Measurements from ENCODE around the gene ZNF565. TPM values are rescaled to one million over a fixed set of nuclear protein-coding genes. Genes with fewer than 3 reads are reported as not detected.
A peak's percentile ranks its signal among the peaks of the same experiment; 100 is the strongest.

The ZNF565 gene
- 5.1 TPM for total RNA-seq

DNA sequence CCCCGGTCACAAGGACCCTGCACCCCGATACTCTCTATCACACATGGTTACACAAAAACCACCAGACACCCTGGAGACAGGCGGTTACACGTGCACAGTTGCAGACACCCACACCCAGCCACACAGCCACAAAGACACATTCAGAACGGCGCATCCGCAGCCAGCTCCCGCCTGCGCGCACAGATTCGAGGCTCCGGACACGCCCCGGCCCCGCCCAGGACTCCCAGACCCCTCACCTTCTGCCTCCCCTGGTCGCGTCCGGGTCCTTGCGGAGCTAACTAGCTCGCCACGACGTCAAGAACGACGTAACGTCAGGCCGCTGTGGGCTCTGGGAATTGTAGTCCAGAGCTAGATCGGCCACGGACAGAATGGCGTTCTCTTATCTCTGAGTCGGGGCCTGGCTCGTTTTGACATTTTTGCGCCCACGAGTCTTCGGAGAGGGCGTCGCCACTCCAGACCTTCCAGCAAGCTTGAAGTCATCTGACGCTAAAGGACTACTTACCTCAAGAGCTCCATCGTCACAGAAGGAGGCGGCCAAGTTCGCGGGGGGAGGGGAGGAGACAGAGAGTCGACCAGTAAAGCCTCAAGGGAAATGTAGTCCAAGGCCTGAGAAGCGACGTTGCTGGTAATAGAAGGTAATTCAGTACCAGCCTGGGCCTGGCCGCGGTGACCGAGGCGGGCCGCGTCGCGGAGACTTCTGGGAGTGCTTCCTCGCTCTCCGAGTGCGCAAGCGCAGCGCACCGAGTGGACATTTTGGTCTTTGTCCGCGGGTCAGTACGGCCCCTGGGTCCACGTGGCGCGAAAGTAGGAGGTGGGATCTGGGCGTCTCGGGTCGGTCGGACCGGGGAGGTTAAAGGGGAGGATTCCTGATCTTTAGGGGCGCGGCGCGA is at the start of gene ZNF565, which contains the start of gene ZNF146:
ZNF565 (minus strand) TSS at position 280 of the 890 bp plus-strand sequence. CDS start 12,680 bp downstream, outside the sequence.
ZNF146 (plus strand) TSS at position 721 of the 890 bp plus-strand sequence. CDS start 21,335 bp downstream, outside the sequence.
- H3K27me3 ChIP-seq (ENCODE audit: insufficient read depth, low read length) = no peaks in the 10 kb centered on the region
- H3K4me3 ChIP-seq (ENCODE audit: low read length) = peak within 1 kb of the TSS; percentile 97

GRCh38 chr19:36259211-36259610 is 44.7 kb upstream of the ZNF565 start:
- Histone ChIP-seq H3K4me1 (ENCODE audit: insufficient read depth, low read length) (no peaks in the 10 kb centered on the region), H3K9me3 (ENCODE audit: low read depth, low read length) (no peaks in the 10 kb centered on the region), H3K4me3 (ENCODE audit: low read length) (no peak overlapping the region), H3K27me3 (ENCODE audit: insufficient read depth, low read length) (no peaks in the 10 kb centered on the region)

More for the DNA sequence above, at the start of gene ZNF565, which contains the start of gene ZNF146:
- H3K4me1 ChIP-seq (ENCODE audit: insufficient read depth, low read length) = peaks cover 13% of the 10 kb centered on the region
- H3K9me3 ChIP-seq (ENCODE audit: low read depth, low read length) = no peaks in the 10 kb centered on the region

DNA sequence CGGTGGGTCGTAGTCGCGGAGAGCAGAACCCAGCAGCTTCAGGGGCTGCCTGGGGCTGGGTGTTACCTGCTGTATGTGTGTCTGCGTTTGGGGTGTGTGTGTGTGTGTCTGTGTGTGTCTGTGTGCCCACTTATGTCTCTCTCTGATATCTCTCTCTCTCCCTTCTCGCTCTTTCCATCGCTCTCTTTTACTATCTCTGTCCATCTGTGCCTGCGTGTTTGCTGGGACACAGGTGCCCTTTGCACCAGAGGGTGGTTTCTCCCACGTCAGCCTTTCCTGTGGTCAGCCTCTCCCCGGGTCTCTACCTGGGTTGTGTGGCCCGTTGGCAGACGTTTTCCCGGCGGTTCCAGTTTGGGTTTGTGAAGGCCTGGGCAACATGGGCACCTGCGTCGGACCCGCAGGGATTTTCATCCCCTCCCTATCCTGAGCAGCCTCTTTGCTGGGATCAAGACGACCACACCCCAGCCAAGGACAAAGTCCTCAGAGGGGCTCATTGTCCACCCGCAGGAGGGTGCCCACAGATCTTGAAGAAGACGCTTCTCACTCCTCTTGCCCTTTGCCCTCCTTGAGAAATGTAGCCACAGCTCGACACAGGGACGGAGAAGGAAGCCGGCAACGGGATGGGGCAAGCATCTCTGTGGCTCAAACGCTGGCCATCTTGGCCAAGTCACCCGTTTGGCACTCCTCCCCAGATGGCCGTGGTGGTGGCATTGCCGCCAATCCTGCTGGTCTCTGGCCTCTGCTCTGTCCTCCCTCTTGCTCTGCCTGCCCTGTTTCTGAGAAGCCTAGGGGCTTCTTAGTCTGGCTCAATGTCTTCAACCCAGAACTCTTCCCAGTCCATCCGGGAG is 43.8 kb upstream of the ZNF565 start:
- H3K4me1 ChIP-seq (ENCODE audit: insufficient read depth, low read length) = no peaks in the 10 kb centered on the region
- no peaks in the 10 kb centered on the region for H3K9me3 ChIP-seq (ENCODE audit: low read depth, low read length)
- H3K27me3 ChIP-seq (ENCODE audit: insufficient read depth, low read length) = no peaks in the 10 kb centered on the region

DNA sequence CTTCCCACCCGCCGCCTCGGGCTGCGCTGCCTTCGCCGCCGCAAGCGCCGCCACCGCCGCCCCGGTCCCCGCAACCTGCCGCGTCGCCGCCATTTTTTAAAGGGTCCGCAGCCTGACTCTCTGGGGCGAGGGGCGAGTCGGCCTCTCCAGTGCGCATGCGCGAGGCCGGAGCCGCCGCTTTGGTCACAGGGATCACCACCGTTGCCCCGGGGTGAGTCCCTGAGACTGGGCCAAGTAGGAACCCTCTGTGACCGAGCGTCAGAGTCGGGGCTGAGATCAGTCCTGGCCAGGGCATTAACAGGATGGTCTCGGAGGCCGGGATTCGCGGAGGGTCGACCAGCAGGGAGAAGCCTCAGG is 43.0 kb upstream of the ZNF565 start:
- H3K9me3 ChIP-seq (ENCODE audit: low read depth, low read length) = no peaks in the 10 kb centered on the region
- H3K4me3 ChIP-seq (ENCODE audit: low read length) = no peak overlapping the region
- H3K27me3 ChIP-seq (ENCODE audit: insufficient read depth, low read length) = no peaks in the 10 kb centered on the region
- H3K4me1 ChIP-seq (ENCODE audit: insufficient read depth, low read length) = no peaks in the 10 kb centered on the region

More for the DNA sequence above, 43.8 kb upstream of the ZNF565 start:
- no peak overlapping the region for H3K4me3 ChIP-seq (ENCODE audit: low read length)

- H3K9me3 ChIP-seq (ENCODE audit: low read depth, low read length) = no peaks in the 10 kb centered on the region
- H3K4me3 ChIP-seq (ENCODE audit: low read length) = no peak overlapping the region
- H3K4me1 ChIP-seq (ENCODE audit: insufficient read depth, low read length) = no peaks in the 10 kb centered on the region
- no peaks in the 10 kb centered on the region for H3K27me3 ChIP-seq (ENCODE audit: insufficient read depth, low read length)
These were observed 42.5 kb upstream of the ZNF565 start for GRCh38 chr19:36256853-36257519.

DNA sequence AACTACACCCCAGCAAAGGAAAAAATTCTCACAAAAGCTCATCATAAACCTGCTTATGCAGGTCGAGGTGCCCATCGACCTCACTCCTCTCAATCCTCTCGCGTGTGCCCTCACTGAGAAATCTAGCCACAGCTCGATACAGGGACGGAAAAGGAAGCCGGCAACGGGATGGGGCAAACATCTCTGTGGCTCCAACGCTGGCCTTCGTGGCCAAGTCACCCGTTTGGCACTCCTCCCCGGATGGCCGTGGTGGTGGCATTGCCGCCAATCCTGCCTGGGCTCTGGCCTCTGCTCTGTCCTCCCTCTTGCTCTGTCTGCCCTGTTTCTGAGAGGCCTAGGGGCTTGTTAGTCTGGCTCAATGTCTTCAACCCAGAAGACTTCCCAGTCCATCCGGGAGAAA is 41.6 kb upstream of the ZNF565 start:
- no peaks in the 10 kb centered on the region for H3K4me1 ChIP-seq (ENCODE audit: insufficient read depth, low read length)
- H3K27me3 ChIP-seq (ENCODE audit: insufficient read depth, low read length) = no peaks in the 10 kb centered on the region
- H3K4me3 ChIP-seq (ENCODE audit: low read length) = no peak overlapping the region
- no peaks in the 10 kb centered on the region for H3K9me3 ChIP-seq (ENCODE audit: low read depth, low read length)

GRCh38 chr19:36255316-36255715 is 40.9 kb upstream of the ZNF565 start:
- no peaks in the 10 kb centered on the region for H3K27me3 ChIP-seq (ENCODE audit: insufficient read depth, low read length)
- no peaks in the 10 kb centered on the region for H3K4me1 ChIP-seq (ENCODE audit: insufficient read depth, low read length)
- no peak overlapping the region for H3K4me3 ChIP-seq (ENCODE audit: low read length)
- no peaks in the 10 kb centered on the region for H3K9me3 ChIP-seq (ENCODE audit: low read depth, low read length)

- no peak overlapping the region for H3K4me3 ChIP-seq (ENCODE audit: low read length)
- no peaks in the 10 kb centered on the region for H3K4me1 ChIP-seq (ENCODE audit: insufficient read depth, low read length)
- H3K27me3 ChIP-seq (ENCODE audit: insufficient read depth, low read length) = no peaks in the 10 kb centered on the region
- H3K9me3 ChIP-seq (ENCODE audit: low read depth, low read length) = no peaks in the 10 kb centered on the region
These were observed 40.4 kb upstream of the ZNF565 start for GRCh38 chr19:36254848-36255247.

GRCh38 chr19:36252047-36252446 is 37.6 kb upstream of the ZNF565 start:
- Histone ChIP-seq H3K4me3 (ENCODE audit: low read length) (no peak overlapping the region), H3K27me3 (ENCODE audit: insufficient read depth, low read length) (no peaks in the 10 kb centered on the region), H3K4me1 (ENCODE audit: insufficient read depth, low read length) (no peaks in the 10 kb centered on the region), H3K9me3 (ENCODE audit: low read depth, low read length) (no peaks in the 10 kb centered on the region)

DNA sequence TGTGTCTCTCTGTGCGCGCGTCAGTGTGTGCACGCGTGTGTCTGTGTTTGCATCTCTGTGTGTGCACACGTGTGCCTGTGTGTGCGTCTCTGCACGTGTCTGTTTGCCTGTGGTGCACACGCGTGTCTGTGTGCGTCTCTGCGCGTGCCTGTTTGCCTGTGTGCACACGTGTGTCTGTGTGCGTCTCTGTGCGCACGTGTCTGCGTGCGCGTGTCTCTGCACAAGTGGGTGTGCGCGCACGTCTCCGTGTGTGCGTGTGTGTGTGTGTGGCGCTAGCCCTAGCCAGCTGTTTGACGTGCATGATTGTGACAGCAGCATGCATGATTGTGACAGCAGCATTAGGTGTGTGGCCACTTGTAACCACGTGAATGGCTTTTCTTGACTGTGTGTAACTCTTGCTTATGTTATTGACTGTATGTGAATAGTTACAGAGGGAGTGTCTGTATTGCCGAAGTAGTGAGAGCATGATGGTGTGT is 31.6 kb upstream of the ZNF565 start:
- no peaks in the 10 kb centered on the region for H3K9me3 ChIP-seq (ENCODE audit: low read depth, low read length)
- no peak overlapping the region for H3K4me3 ChIP-seq (ENCODE audit: low read length)
- H3K4me1 ChIP-seq (ENCODE audit: insufficient read depth, low read length) = no peaks in the 10 kb centered on the region
- H3K27me3 ChIP-seq (ENCODE audit: insufficient read depth, low read length) = no peaks in the 10 kb centered on the region

- Histone ChIP-seq H3K4me1 (ENCODE audit: insufficient read depth, low read length) (no peaks in the 10 kb centered on the region), H3K9me3 (ENCODE audit: low read depth, low read length) (peaks cover under 1% of the 10 kb centered on the region), H3K4me3 (ENCODE audit: low read length) (no peak overlapping the region), H3K27me3 (ENCODE audit: insufficient read depth, low read length) (no peaks in the 10 kb centered on the region)
These were observed 30.9 kb upstream of the ZNF565 start for GRCh38 chr19:36245210-36246005.

DNA sequence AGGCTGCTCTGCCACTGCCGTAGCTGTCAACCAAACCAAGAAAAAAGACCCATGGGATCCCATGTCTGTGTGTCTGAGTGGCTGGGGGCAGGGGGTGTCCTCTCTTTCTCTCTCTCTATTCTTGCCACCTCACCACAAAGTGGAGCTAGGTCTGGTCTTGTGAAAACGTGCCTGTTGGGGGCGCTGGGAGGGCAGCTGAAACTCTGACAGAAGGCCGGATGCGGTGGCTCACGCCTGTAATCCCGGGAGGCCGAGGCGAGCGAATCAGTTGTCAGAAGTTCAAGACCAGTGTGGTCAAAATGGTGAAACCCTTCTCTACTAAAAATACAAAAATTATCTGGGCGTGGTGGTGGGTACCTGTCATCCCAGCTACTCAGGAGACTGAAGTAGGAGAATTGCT is 29.6 kb upstream of the ZNF565 start:
- Histone ChIP-seq H3K4me1 (ENCODE audit: insufficient read depth, low read length) (no peaks in the 10 kb centered on the region), H3K4me3 (ENCODE audit: low read length) (no peak overlapping the region), H3K9me3 (ENCODE audit: low read depth, low read length) (peaks cover 14% of the 10 kb centered on the region), H3K27me3 (ENCODE audit: insufficient read depth, low read length) (no peaks in the 10 kb centered on the region)

- H3K27me3 ChIP-seq (ENCODE audit: insufficient read depth, low read length) = no peaks in the 10 kb centered on the region
- H3K4me1 ChIP-seq (ENCODE audit: insufficient read depth, low read length) = no peaks in the 10 kb centered on the region
- H3K9me3 ChIP-seq (ENCODE audit: low read depth, low read length) = peaks cover 74% of the 10 kb centered on the region
- no peak overlapping the region for H3K4me3 ChIP-seq (ENCODE audit: low read length)
These were observed 22.5 kb upstream of the ZNF565 start for GRCh38 chr19:36236946-36237310.

GRCh38 chr19:36236304-36236945 is 22.0 kb upstream of the ZNF565 start:
- no peak overlapping the region for H3K4me3 ChIP-seq (ENCODE audit: low read length)
- peaks cover 74% of the 10 kb centered on the region for H3K9me3 ChIP-seq (ENCODE audit: low read depth, low read length)
- no peaks in the 10 kb centered on the region for H3K27me3 ChIP-seq (ENCODE audit: insufficient read depth, low read length)
- no peaks in the 10 kb centered on the region for H3K4me1 ChIP-seq (ENCODE audit: insufficient read depth, low read length)

Data from mononuclear cell (primary cell).